HG03354 (cell line): Measurements from ENCODE around the gene TRPT1.

ENCODE experiments used
- ATAC-seq: cut with Tn5 transposase; IDR thresholded peaks from one replicate; pipeline ENCODE4 v1.9.1; 2021; ENCODE audit warnings: mild to moderate bottlenecking; ENCODE audit not compliant: unreplicated experiment, poor library complexity, severe bottlenecking

Gene TRPT1

GRCh38 chr11:64246621-64246870, 20.6 kb upstream of the TRPT1 start:
- ATAC-seq = peak; percentile 7

- ATAC-seq = peak; percentile 1
Observed at GRCh38 chr11:64245797-64246620, 20.0 kb upstream of the TRPT1 start.

GRCh38 chr11:64245401-64245796, 19.4 kb upstream of the TRPT1 start:
- no peak for ATAC-seq

GRCh38 chr11:64244966-64245365, 19.0 kb upstream of the TRPT1 start:
- ATAC-seq = no peak

GRCh38 chr11:64244107-64244506, 18.1 kb upstream of the TRPT1 start:
- ATAC-seq = no peak

- ATAC-seq = no peak
Observed at GRCh38 chr11:64243236-64243854, 17.4 kb upstream of the TRPT1 start.

- peak; percentile 63 for ATAC-seq
Observed at GRCh38 chr11:64241491-64242374, 15.7 kb upstream of the TRPT1 start.

- ATAC-seq = peak; percentile 62
Observed at GRCh38 chr11:64241241-64241490, 15.2 kb upstream of the TRPT1 start.

- peak; percentile 58 for ATAC-seq
Observed at GRCh38 chr11:64240435-64241240, 14.7 kb upstream of the TRPT1 start, which contains the start of gene FKBP2. FKBP2 (plus strand) TSS chr11:64241095; CDS start chr11:64242388, 1,293 bp downstream.

- peak; percentile 5 for ATAC-seq
Observed at GRCh38 chr11:64239662-64240434, 13.9 kb upstream of the TRPT1 start.

GRCh38 chr11:64238999-64239398, 13.0 kb upstream of the TRPT1 start:
- no peak for ATAC-seq

- ATAC-seq = no peak
Observed at GRCh38 chr11:64238076-64238475, 12.1 kb upstream of the TRPT1 start.

- no peak for ATAC-seq
Observed at GRCh38 chr11:64237484-64237951, 11.5 kb upstream of the TRPT1 start.

GRCh38 chr11:64235437-64236161, 9.6 kb upstream of the TRPT1 start:
- ATAC-seq = no peak

GRCh38 chr11:64234647-64235379, 8.8 kb upstream of the TRPT1 start:
- ATAC-seq = peak; percentile 24

- ATAC-seq = peak; percentile 34
Observed at GRCh38 chr11:64233913-64234586, 8.1 kb upstream of the TRPT1 start, which contains the start of gene VEGFB. VEGFB (plus strand) TSS chr11:64234584; CDS start chr11:64234834, 250 bp downstream.

GRCh38 chr11:64232967-64233315, 7.0 kb upstream of the TRPT1 start:
- ATAC-seq = no peak
